GM19468 (cell line): ENCODE results near the gene ZNF462.
"Not testable (repeated sequence)": the region's sequence is repeated elsewhere in the genome, so short reads cannot be mapped to it uniquely, and the experiment has no call there.

Experiments
- ATAC-seq: cut with Tn5 transposase; IDR thresholded peaks from one replicate; pipeline ENCODE4 v1.9.1; 2021; ENCODE audit warnings: mild to moderate bottlenecking, moderate library complexity, moderate number of reproducible peaks; ENCODE audit not compliant: unreplicated experiment; ENCODE audit errors: extremely low read depth

Gene ZNF462

GRCh38 chr9:106886111-106887046 lies 23.4 kb downstream of the ZNF462 start:
- no peak for ATAC-seq

GRCh38 chr9:106887066-106887465 lies 24.1 kb downstream of the ZNF462 start:
- ATAC-seq: no peak

DNA sequence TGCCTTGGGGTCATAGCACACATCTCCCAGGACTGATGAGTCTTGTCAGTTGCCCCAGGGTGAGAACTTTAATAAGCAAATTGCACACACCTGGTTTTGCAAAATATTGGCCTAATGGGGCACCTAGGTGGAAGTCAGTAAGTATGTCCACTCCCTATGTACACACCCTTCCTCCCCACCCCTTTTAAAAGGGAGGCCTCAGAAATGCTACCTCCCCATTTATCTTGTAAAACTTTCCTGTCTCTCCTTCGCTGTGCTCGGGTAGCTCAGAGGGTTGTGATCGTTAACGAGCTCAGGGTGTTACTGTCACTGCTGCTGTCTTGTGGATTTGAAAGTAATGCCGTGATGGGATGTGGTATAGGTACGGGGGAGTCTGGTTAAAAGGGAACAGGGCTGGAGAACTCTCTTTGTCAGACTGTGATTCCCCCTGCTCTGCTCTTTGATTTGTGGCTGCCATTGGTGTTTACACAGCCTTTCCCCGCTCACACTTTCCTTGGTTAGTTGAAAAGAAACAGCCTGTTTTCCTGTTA lies 26.2 kb downstream of the ZNF462 start:
- no peak for ATAC-seq

- no peak for ATAC-seq
These were observed 27.6 kb downstream of the ZNF462 start for GRCh38 chr9:106890608-106891007.

DNA sequence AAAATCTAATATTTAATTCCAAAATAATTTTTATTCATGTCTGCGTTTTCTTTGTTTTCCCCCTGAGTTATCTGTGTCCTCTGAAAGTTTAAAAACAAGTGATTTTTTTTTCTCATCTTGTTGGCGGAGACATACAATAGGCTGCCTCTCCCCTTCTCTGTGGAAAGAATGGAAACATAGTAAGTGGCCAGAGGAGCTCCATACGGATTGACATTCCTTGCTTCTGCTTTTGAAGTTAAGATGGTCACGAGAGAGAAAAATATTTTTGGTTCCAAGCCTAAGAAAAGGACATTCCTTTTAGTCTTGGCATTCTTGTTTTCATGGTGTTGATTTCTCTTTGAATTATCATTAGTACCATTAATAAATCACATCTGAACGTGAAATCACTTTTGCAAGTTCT lies 28.3 kb downstream of the ZNF462 start:
- no peak for ATAC-seq

GRCh38 chr9:106892632-106893031 lies 29.7 kb downstream of the ZNF462 start:
- ATAC-seq: no peak

DNA sequence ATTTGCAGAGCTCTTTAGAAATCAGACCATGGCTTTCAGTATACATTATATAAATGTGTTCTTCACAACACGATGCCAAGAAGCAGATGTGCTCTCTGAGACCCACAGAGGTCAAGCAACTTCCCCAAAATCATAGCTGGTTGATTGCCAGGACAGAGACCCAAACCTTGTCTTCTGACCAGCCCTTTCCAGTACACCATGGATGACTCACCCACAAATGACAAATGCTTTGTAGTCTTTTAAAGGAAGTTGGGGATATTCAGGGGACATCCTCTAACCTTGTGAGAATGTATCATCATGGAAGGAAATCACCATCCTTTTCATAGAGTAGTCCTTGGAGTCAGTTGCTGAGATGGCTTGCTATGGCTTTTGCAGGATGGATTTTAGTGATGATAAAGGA lies 30.1 kb downstream of the ZNF462 start:
- ATAC-seq: no peak

DNA sequence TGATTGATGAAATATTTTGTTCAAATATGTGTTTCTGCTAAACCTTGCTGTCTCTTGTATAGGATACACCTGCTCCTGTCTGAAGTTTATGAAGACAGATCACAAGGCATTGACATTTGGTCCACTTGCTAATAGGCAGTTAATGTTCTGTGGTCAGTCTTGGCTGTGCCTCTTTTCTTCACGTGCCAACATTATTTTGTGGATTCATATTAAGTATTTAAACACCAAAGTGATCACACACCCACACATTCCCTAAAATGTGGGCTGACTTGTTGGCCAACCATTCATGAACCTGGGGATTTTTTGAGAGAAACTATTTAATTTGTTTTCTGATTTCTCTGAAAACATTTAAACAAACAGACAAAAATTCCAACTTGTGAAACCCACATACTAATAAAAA lies 33.7 kb downstream of the ZNF462 start:
- no peak for ATAC-seq

DNA sequence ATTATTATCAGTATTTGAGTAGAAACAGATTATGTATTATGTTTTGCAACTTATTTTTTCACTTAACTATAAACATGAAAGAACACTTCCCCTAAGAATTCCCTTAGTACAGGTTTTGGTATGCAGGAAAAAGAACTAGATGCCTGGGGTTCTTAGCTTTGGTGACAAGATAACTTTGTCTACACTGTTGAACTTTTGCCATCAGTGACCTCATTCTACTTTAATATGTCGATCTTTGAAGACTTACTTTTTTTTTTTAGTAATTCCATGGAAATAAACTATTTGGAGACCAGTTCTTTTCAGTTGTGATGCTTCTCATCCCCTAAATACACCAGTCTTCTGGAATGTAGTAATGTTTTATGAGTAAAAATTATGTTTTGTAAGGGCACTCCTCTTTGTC lies 34.3 kb downstream of the ZNF462 start:
- no peak for ATAC-seq

DNA sequence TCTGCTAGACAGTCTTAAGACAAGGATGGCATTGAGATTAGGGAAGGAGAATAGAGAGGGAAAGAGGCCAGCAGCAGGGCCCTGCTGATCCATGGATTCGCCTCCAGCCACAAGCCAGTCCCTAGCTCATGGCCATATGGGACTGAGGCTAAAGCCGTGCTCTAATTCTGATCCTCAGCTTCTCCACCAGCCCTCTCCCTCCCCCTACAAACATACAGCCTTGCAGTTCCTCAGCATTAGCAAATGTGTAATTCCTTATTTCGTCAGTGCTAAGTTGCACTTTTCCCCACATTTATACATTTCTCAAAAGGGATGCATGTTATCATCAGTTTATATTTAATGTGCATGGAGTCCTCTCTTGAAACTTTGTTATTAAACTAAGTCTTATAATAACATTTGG lies 34.8 kb downstream of the ZNF462 start:
- ATAC-seq: no peak

DNA sequence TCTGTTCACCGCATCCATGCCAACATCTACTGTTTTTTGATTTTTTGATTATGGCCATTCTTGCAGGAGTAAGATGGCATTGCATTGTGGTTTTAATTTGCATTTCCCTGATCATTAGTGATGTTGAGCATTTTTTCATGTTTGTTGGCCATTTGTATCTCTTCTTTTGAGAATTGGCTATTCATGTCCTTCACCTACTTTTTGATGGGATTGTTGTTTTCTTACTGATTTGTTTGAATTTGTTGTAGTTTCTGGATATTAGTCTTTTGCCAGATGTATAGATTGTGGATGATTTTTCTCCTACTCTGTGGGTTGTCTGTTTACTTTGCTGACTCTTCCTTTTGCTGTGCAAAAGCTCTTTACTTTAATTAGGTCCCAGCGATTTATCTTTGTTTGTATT lies 37.6 kb downstream of the ZNF462 start:
- ATAC-seq: not testable (repeated sequence)

GRCh38 chr9:106906129-106906528 lies 43.2 kb downstream of the ZNF462 start:
- no peak for ATAC-seq

- ATAC-seq: no peak
These were observed 49.0 kb downstream of the ZNF462 start for GRCh38 chr9:106911951-106912350.

- no peak for ATAC-seq
These were observed 50.3 kb downstream of the ZNF462 start for GRCh38 chr9:106913276-106913675.

DNA sequence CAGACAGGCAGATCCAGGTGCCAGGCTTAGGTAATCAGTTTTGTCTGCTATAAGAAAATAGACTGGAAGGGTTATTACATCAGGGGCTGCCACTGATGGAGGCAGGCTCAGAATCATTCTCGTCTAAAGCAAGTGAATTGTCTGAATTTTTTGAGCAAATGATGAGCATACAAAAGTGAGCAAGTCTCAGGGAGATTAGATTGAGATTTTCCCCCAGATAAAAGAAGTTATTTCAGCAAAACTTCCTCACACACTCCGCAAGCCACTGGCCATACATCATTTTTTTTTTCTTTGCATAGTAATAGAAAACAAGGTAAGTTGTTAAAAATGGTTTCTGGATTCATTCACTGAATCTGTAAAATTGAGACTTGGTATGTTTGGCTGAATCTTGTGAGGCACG lies 52.9 kb downstream of the ZNF462 start:
- ATAC-seq: no peak

- ATAC-seq: no peak
These were observed 53.7 kb downstream of the ZNF462 start for GRCh38 chr9:106916466-106917235.

- no peak for ATAC-seq
These were observed 56.0 kb downstream of the ZNF462 start for GRCh38 chr9:106918825-106919509.

- no peak for ATAC-seq
These were observed 57.1 kb downstream of the ZNF462 start for GRCh38 chr9:106920091-106920490.

DNA sequence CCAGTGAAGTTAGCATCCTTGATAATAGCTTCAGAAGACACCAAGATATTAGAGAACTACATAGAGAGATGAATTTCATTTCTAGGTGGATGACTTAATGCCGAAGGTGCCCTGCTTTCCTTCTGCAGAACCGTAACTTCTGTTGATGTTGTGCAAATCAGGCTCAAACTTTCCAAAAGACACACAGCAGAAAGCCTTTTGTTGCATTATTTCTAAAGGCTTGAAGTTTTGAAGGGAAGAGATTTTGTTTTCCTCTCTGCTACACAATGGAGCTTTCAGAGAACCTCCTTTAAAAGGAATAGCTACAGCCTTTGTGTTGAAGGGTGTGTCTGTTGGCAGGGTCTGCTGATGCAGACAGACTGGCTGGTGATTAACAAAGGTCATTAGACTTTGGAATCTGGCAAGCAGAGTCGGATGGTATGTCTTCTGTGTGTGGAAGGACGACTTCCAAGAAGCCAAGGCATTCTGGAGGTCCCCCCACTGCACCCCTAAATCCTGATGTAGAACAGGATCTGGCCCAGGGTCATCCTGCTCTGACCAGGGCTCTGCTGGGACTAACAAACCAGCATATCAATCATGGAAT lies 57.8 kb downstream of the ZNF462 start:
- ATAC-seq: no peak

DNA sequence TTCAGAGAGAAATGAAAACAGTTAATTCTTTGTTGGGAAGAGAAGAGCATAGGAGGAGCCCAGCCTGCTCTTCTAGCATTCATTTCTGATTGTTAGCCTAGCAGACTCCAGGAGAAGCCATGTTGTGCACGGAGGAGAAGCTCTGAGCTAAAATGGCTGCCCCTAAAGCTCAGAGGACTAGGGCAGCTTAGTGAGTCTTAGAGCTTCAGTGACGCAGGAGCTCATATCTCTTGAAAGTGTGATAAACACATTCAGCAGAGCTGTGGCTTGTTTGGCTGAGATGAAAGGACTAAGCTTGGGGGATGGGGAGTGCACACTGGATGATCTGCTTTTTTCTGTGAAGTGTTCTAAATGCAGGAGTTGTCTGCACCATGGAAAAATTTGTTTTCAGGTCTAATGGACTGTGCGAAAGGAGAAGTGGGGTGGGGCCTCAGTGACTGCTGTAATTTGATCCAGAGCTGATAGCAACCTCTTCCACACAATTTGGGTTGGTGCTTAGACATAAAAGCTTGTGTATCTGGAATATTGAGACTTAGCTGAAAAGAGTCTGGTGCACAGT lies 58.5 kb downstream of the ZNF462 start:
- no peak for ATAC-seq
